ENCODE data around the gene BCL2L13.

Gene BCL2L13

DNA sequence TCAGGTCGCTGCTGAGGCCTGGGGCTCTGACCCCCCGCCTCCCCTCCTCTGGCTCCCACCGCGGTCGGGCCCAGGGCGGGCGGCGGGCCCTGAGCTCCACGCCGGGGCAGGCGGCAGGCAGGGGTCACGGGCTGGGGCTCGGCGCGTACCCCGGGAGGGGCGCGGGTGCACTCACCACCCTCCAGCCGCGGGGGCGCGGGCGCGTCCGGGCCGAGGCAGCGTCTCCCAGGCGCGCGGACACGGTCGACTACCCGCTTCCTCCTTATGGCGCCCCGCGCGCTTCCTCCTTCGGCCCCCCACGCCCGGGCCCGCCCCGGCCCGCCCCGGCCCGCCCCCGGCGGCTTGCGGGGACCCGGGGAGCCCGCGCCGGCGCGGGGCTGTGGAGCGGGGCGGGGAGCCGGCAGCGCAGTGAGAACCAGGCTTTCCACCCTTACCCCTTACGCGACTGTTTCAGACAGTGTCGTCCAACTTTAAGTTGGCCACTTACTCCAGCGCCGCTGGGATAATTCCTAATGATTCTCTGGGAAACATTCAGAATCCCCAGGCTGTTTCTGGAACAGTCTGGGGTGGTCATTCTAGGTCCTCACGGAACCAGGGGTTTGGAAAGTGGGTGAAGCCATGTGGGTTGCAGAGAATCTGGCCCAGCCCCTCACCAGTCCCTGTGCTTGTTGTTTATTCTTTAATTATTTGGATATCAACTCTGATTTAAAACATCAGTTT lies 135.8 kb downstream of the BCL2L13 start, which contains the start of gene BID:
TSS of gene BID (minus strand) at position 264 of the 720 bp plus-strand sequence. CDS start 24,353 bp downstream, outside the sequence.
- no peak within 1 kb of the TSS for H3K27ac ChIP-seq (ENCODE audit: low read depth, low read length)
- H3K27me3 ChIP-seq (ENCODE audit: control insufficient read depth in 5 of 5, insufficient read depth in 4 of 5, low read length in 5 of 5): no peaks in the 10 kb centered on the region
- no peaks in the 10 kb centered on the region for H3K36me3 ChIP-seq (ENCODE audit: control insufficient read depth in 5 of 5, insufficient read depth in 5 of 5, low read length in 5 of 5)
- H3K4me1 ChIP-seq (ENCODE audit: control insufficient read depth in 5 of 5, insufficient read depth in 5 of 5, low read length in 5 of 5): peaks cover 4 to 65% (median 40%) of the 10 kb centered on the region in 5 donors
- H3K9me3 ChIP-seq (ENCODE audit: control insufficient read depth in 5 of 5, low read length in 5 of 5): no peaks in the 10 kb centered on the region
- H3K4me3 ChIP-seq (ENCODE audit: low read depth in 1 of 5, low read length in 5 of 5): peak within 1 kb of the TSS; percentile 68 to 74 (median 72)
- peak within 1 kb of the TSS in 4 of 5 donors; percentile 68 to 78 (median 72) for H3K9ac ChIP-seq (ENCODE audit: low read length in 5 of 5)

DNA sequence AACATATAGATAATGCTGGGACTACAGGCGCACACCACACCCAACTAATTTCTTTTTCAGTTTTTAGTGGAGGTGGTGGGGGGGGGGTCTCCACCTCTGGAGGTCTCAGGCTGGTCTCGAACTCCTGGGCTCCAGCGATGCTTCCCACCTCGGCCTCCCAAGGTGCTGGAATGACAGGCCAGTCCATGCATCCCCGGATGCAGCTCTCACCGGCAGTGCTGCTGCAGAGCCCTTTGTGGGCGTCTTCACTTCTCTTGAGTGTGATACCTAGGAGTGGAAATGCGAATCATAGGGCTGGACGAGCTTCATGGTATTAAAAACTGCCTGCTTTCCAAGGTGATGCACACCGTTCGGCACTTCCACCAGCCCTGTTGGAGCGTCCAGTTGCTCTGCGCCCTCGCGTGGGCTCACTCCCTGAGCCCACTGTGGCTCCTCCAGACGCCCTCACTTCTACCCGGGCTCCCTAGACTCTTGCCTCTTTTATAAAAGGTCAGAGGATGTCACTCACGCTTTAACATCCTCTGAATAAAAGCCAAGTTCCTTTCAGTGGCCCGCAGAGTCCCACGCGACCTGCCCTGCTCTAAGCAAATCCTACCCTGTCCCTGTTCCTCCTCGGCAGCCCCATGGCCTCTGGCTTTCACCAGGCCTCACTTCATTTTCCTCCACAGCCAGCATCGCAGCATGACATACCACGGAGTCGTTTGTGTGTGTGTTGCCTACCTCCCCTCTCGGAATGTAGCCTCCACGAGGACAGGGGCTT lies 136.5 kb downstream of the BCL2L13 start:
- Histone ChIP-seq H3K27ac (ENCODE audit: low read depth, low read length) (no peak overlapping the region), H3K4me1 (ENCODE audit: control insufficient read depth in 5 of 5, insufficient read depth in 5 of 5, low read length in 5 of 5) (peaks cover 4 to 57% (median 32%) of the 10 kb centered on the region in 5 donors), H3K9ac (ENCODE audit: low read length in 5 of 5) (peak overlapping the region in 3 of 5 donors; percentile 44 to 52 (median 49)), H3K36me3 (ENCODE audit: control insufficient read depth in 5 of 5, insufficient read depth in 5 of 5, low read length in 5 of 5) (no peaks in the 10 kb centered on the region), H3K9me3 (ENCODE audit: control insufficient read depth in 5 of 5, low read length in 5 of 5) (no peaks in the 10 kb centered on the region), H3K27me3 (ENCODE audit: control insufficient read depth in 5 of 5, insufficient read depth in 4 of 5, low read length in 5 of 5) (peaks cover 0 to 4% (median 0%) of the 10 kb centered on the region in 5 donors), H3K4me3 (ENCODE audit: low read depth in 1 of 5, low read length in 5 of 5) (peak overlapping the region in 3 of 5 donors; percentile 68 to 73 (median 72))

DNA sequence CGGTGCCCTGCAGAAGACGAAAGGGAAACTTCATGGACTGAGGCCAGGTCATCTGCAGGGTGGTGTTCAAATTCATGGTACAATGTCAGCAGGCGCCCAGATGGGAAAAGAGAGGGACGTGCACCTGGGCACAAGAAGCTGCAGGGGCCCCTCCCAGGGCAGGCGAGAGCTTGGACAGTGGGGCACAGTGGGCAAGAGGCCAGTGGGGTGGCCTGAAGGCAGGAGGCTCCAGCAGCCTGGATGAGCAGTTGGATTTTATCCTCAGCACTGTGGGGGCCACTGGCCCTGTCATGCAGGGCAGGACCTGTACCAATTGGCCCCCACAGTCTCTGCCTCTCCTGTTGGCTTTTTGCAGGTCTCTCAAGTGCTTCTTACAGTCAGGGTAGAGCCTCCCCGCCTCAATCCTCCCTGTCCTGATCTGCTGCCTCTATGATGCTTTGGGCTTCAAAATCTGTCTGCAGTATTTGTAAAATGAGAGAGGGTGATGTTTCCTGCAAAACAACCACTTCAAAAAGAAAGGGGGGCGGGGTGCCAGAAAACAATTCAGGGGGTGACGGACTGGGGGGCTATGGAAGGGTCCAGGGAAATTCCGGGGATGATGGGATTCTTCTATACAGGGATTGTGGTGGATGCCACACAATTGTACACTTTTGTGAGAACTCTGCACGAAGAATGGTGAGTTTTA lies 137.4 kb downstream of the BCL2L13 start:
- H3K4me1 ChIP-seq (ENCODE audit: control insufficient read depth in 5 of 5, insufficient read depth in 5 of 5, low read length in 5 of 5): peaks cover 4 to 51% (median 27%) of the 10 kb centered on the region in 5 donors
- H3K4me3 ChIP-seq (ENCODE audit: low read depth in 1 of 5, low read length in 5 of 5): no peak overlapping the region
- no peaks in the 10 kb centered on the region for H3K9me3 ChIP-seq (ENCODE audit: control insufficient read depth in 5 of 5, low read length in 5 of 5)

DNA sequence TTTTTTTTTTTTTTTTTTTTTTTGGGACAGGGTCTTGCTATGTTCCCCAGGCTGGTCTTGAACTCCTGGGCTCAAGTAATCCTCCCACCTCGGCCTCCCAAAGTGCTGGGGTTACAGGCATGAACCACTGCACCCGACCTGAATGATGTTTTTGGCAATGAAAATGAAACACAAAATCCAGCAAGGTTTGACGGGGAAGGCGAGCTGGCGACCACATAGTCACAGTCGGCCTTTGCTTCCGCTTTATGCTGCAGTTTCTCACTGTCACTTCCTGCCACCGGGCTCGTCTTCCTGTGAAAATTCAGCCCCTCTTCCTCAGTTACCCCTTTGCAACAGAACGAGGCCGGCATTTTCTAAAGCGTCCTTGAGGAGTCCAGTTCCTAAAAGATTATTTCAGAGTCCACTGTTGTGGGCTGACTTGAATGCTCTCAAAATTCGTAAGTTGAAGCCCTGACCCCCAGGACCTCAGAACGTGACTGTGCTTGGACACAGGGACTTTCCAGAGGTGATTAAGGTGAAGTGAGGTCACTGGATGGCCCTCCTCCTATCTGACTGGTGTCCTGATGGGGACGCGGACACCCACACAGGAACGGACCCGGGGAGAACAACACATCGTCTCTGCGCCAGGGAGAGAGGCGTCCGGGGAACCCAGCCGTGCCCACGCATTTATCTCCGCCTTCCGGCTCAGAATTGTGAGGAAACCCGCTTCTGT lies 138.6 kb downstream of the BCL2L13 start:
- Histone ChIP-seq H3K27me3 (ENCODE audit: control insufficient read depth in 5 of 5, insufficient read depth in 4 of 5, low read length in 5 of 5) (peaks cover 0 to 10% (median 0%) of the 10 kb centered on the region in 5 donors), H3K36me3 (ENCODE audit: control insufficient read depth in 5 of 5, insufficient read depth in 5 of 5, low read length in 5 of 5) (no peaks in the 10 kb centered on the region), H3K9ac (ENCODE audit: low read length in 5 of 5) (peak overlapping the region in 3 of 5 donors; percentile 34 to 57 (median 51)), H3K4me1 (ENCODE audit: control insufficient read depth in 5 of 5, insufficient read depth in 5 of 5, low read length in 5 of 5) (peaks cover 7 to 57% (median 34%) of the 10 kb centered on the region in 5 donors), H3K4me3 (ENCODE audit: low read depth in 1 of 5, low read length in 5 of 5) (peak overlapping the region; percentile 40 to 54 (median 46)), H3K9me3 (ENCODE audit: control insufficient read depth in 5 of 5, low read length in 5 of 5) (no peaks in the 10 kb centered on the region), H3K27ac (ENCODE audit: low read depth, low read length) (peak overlapping the region; percentile 15)

More for the DNA sequence above, 137.4 kb downstream of the BCL2L13 start:
- Histone ChIP-seq H3K36me3 (ENCODE audit: control insufficient read depth in 5 of 5, insufficient read depth in 5 of 5, low read length in 5 of 5) (no peaks in the 10 kb centered on the region), H3K27me3 (ENCODE audit: control insufficient read depth in 5 of 5, insufficient read depth in 4 of 5, low read length in 5 of 5) (peaks cover 0 to 6% (median 0%) of the 10 kb centered on the region in 5 donors), H3K9ac (ENCODE audit: low read length in 5 of 5) (no peak overlapping the region), H3K27ac (ENCODE audit: low read depth, low read length) (no peak overlapping the region)

DNA sequence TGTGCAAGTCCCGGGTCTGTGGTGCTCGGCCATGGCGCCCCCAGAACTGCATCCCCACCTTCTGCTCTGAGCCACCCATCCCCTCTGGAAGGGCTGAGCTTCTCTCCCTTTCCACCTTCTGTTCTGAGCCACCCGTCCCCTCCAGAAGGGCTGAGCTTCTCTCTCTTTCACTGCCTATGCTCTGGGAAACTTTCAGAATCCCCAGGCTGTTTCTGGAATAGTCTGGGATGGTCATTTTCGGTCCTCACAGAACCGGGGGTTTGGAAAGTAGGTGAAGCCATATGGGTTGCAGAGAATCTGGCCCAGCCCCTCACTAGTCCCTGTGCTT lies 139.1 kb downstream of the BCL2L13 start:
- Histone ChIP-seq H3K4me3 (ENCODE audit: low read depth in 1 of 5, low read length in 5 of 5) (peak overlapping the region; percentile 10 to 54 (median 41)), H3K9me3 (ENCODE audit: control insufficient read depth in 5 of 5, low read length in 5 of 5) (no peaks in the 10 kb centered on the region), H3K27me3 (ENCODE audit: control insufficient read depth in 5 of 5, insufficient read depth in 4 of 5, low read length in 5 of 5) (peaks cover 0 to 12% (median 0%) of the 10 kb centered on the region in 5 donors), H3K36me3 (ENCODE audit: control insufficient read depth in 5 of 5, insufficient read depth in 5 of 5, low read length in 5 of 5) (no peaks in the 10 kb centered on the region), H3K4me1 (ENCODE audit: control insufficient read depth in 5 of 5, insufficient read depth in 5 of 5, low read length in 5 of 5) (peaks cover 7 to 56% (median 32%) of the 10 kb centered on the region in 5 donors), H3K9ac (ENCODE audit: low read length in 5 of 5) (peak overlapping the region in 3 of 5 donors; percentile 15 to 51 (median 34)), H3K27ac (ENCODE audit: low read depth, low read length) (peak overlapping the region; percentile 15)

DNA sequence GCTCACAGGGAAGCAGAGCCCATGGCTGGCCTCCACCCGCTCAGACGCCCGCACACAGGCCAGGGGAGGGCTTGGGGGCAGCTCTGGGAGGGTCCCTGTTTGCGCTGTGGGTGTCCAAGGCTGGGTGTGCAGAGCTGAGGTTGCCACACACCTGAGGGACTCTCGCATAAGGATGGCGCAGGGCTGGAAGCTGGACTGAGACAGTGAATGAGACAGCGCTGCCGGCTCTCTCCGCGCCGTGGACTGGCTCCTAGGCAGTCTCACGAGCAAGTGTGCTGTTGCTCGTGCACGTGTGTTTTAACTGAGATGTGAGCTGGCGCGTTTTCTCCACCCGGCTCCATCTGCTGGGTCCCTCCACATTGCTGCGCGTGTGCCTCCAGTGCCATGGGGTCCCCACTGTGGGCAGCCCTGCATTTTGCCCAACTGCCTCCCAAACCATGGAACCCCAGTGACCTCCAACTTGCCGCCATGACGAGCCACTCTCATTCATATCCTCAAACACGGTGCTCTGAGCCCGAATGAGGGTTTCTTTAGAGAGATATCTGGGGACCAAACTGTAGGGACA lies 139.9 kb downstream of the BCL2L13 start:
- no peak overlapping the region for H3K9ac ChIP-seq (ENCODE audit: low read length in 5 of 5)
- H3K27me3 ChIP-seq (ENCODE audit: control insufficient read depth in 5 of 5, insufficient read depth in 4 of 5, low read length in 5 of 5): peaks cover 0 to 12% (median 0%) of the 10 kb centered on the region in 5 donors
- H3K9me3 ChIP-seq (ENCODE audit: control insufficient read depth in 5 of 5, low read length in 5 of 5): no peaks in the 10 kb centered on the region
- no peak overlapping the region for H3K4me3 ChIP-seq (ENCODE audit: low read depth in 1 of 5, low read length in 5 of 5)
- H3K36me3 ChIP-seq (ENCODE audit: control insufficient read depth in 5 of 5, insufficient read depth in 5 of 5, low read length in 5 of 5): no peaks in the 10 kb centered on the region
- no peak overlapping the region for H3K27ac ChIP-seq (ENCODE audit: low read depth, low read length)
- peaks cover 7 to 51% (median 23%) of the 10 kb centered on the region in 5 donors for H3K4me1 ChIP-seq (ENCODE audit: control insufficient read depth in 5 of 5, insufficient read depth in 5 of 5, low read length in 5 of 5)

DNA sequence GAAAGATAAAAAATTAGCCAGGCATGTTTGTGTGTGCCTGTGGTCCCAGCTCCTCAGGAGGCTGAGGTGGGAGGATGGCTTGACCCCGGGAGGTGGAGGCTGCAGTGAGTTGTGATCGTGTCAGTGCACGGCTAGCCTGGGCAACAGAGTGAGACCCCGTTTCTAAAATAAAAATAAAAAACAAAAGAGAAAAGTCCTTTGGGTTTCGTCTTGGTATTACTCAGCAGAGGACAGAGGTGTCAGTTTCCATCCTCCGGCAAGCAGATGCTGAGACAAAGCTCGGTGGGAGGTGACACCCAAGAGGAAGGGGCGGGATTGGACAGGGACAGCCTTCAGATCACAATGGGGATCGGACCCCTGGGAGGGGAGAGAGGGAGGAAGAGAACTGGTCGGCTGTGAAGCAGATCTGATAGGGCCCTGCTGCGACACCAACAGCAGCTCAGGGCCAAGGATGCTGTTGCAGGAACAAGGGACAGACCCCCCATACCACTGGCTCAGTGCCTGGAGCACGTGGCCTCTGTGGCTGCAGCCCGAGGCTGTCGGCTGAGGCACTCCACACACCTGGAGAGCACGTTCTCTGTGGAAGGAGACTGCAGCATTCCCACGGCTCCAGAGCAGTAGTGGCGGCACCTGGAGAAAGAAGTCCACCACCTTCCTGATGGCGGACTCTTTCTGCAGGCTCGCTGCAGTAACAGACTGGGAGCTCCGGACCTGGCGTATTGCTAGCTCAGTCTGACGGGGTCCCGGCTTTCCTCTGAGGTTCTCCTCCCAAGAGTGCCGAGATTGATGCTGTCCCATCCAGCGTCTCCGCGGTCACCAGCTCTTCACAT lies 140.9 kb downstream of the BCL2L13 start:
- Histone ChIP-seq H3K36me3 (ENCODE audit: control insufficient read depth in 5 of 5, insufficient read depth in 5 of 5, low read length in 5 of 5) (no peaks in the 10 kb centered on the region), H3K4me3 (ENCODE audit: low read depth in 1 of 5, low read length in 5 of 5) (no peak overlapping the region), H3K27me3 (ENCODE audit: control insufficient read depth in 5 of 5, insufficient read depth in 4 of 5, low read length in 5 of 5) (peaks cover 0 to 12% (median 0%) of the 10 kb centered on the region in 5 donors), H3K4me1 (ENCODE audit: control insufficient read depth in 5 of 5, insufficient read depth in 5 of 5, low read length in 5 of 5) (peaks cover 7 to 48% (median 20%) of the 10 kb centered on the region in 5 donors), H3K27ac (ENCODE audit: low read depth, low read length) (no peak overlapping the region), H3K9ac (ENCODE audit: low read length in 5 of 5) (no peak overlapping the region), H3K9me3 (ENCODE audit: control insufficient read depth in 5 of 5, low read length in 5 of 5) (no peaks in the 10 kb centered on the region)

DNA sequence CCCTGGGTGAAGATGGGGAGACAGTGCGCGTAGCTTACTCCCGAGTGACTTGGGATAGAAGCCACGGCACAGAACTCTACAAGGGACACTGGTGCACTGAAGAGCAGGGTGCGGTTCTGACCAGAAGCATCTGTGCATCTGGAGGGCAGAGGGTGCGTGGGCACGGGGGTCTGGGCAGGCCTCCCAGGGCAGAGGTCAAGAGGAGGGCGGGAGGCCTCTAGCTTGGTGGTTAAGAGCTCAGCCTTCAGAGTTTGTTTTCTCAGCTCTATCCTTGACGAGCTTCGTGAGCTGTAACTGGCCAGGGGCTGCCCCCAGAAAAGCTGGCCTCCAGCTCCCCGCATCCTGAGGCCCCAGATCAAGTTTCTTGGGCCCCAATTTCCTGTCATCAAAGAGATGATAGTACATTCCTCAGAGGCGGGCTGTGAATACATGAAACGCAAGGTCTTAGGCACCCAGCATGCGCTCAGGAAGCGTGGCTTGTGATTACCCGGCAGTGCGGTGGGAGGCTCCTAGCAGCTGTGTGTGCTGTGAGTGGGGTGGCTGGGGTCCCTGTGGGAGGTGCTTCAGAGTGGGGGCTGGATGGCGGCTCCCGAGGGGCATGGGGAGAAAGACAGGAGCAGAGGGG lies 141.7 kb downstream of the BCL2L13 start:
- H3K9ac ChIP-seq (ENCODE audit: low read length in 5 of 5): no peak overlapping the region
- H3K36me3 ChIP-seq (ENCODE audit: control insufficient read depth in 5 of 5, insufficient read depth in 5 of 5, low read length in 5 of 5): no peaks in the 10 kb centered on the region
- H3K4me3 ChIP-seq (ENCODE audit: low read depth in 1 of 5, low read length in 5 of 5): no peak overlapping the region
- H3K27ac ChIP-seq (ENCODE audit: low read depth, low read length): no peak overlapping the region
- peaks cover 0 to 12% (median 0%) of the 10 kb centered on the region in 5 donors for H3K27me3 ChIP-seq (ENCODE audit: control insufficient read depth in 5 of 5, insufficient read depth in 4 of 5, low read length in 5 of 5)
- peaks cover 5 to 40% (median 16%) of the 10 kb centered on the region in 5 donors for H3K4me1 ChIP-seq (ENCODE audit: control insufficient read depth in 5 of 5, insufficient read depth in 5 of 5, low read length in 5 of 5)
- H3K9me3 ChIP-seq (ENCODE audit: control insufficient read depth in 5 of 5, low read length in 5 of 5): no peaks in the 10 kb centered on the region
